ENCODE measurements around the gene BRCA2.
"Not testable (repeated sequence)": the region's sequence is repeated elsewhere in the genome, so short reads cannot be mapped to it uniquely, and the experiment has no call there.

Gene BRCA2

DNA sequence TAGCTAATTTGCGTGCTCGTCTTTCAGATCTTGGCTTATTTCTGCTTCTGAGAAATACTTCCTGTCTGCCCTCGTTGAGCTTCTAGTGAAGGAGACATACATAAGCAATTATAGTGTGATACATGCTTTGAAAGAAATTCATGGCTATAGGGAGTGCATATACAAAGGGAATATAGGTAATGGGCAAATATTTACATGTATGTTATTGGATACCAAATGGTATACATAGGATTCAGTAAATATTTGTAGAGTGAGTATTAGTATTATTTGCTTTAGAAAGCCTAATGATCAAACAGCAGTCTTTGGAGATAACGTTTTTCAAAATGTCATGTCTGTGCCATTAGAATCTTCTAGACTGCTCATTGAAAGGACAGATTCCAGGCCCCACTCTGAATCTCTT is 5.2 kb downstream of the BRCA2 start:
- Mint-ChIP-seq H3K4me1 (peaks cover 3% of the 10 kb centered on the region), H3K36me3 (peaks cover 5% of the 10 kb centered on the region), H3K27me3 (no peaks in the 10 kb centered on the region), H3K27ac (no peak overlapping the region), H3K9me3 (no peaks in the 10 kb centered on the region), H3K4me3 (no peak overlapping the region)
- ATAC-seq (ENCODE audit: low read depth), result no peak
- DNase-seq (ENCODE audit: low spot score in 2 of 2), result no peak

DNA sequence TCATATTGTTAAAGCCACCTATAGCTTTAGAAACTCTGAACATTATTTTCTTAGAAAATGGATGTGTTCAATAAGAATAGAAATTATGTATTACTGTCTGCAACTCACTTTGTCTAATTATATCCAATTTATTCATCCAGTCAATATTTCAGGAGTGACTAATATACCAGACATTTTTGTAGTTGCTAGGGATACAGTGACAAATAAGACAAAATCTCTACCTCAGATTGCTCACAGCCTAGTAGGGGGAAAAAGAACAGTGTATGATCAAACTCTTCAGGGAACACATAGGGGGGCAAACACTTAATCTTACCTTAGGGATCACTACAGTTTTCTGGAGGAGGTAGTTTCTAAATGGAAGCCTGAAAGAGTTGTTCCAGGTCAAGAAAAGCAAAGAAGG is 8.6 kb downstream of the BRCA2 start:
- Mint-ChIP-seq H3K4me1 (no peaks in the 10 kb centered on the region), H3K9me3 (no peaks in the 10 kb centered on the region), H3K27ac (no peak overlapping the region), H3K4me3 (no peak overlapping the region), H3K27me3 (no peaks in the 10 kb centered on the region), H3K36me3 (peaks cover 5% of the 10 kb centered on the region)
- DNase-seq (ENCODE audit: low spot score in 2 of 2) (no peak), ATAC-seq (ENCODE audit: low read depth) (no peak)

DNA sequence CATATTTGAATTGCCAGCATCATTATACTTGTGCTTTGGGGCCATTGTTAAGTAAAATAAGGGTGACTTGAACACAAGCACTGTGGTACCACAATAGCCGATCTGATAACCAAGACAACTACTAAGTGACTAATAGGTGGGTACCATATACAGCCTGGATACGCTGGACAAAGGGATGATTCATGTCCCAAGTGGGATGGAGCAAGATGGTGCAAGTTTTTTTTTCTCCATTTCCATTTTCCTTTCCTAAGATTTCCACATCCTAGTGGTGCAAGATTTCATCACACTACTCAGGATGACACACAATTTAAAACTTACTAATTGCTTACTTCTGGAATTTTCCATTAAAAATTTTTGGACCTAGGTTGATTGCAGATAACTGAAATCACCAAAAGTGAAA is 15.1 kb downstream of the BRCA2 start:
- Mint-ChIP-seq H3K4me3 (no peak overlapping the region), H3K27ac (no peak overlapping the region), H3K4me1 (no peaks in the 10 kb centered on the region), H3K27me3 (no peaks in the 10 kb centered on the region), H3K9me3 (peaks cover 2% of the 10 kb centered on the region), H3K36me3 (peaks cover 19% of the 10 kb centered on the region)
- DNase-seq (ENCODE audit: low spot score in 2 of 2) (no peak), ATAC-seq (ENCODE audit: low read depth) (no peak)

DNA sequence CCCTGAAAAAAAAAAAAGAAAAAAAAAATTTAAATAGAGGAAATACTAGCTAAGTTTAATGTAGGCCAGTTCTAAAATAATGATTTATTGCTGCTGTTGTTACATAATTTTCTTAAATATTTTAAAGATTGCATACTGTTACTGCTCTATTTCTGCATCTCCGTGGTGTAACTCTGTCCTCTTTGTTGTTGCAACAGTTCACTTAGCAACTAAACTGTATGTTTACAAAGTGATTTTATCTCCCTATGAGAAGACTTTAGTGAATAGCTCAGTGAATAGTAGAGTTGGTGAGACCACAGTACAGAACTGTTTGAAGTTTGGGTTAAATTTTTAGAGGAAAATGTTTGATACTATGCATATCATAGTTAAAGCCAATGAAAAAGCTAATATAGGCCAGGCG is 19.4 kb downstream of the BRCA2 start:
- H3K36me3 Mint-ChIP-seq, result peaks cover 30% of the 10 kb centered on the region
- no peaks in the 10 kb centered on the region for H3K27me3 Mint-ChIP-seq
- peaks cover 2% of the 10 kb centered on the region for H3K9me3 Mint-ChIP-seq
- H3K27ac Mint-ChIP-seq, result no peak overlapping the region
- no peak for ATAC-seq (ENCODE audit: low read depth)
- no peaks in the 10 kb centered on the region for H3K4me1 Mint-ChIP-seq
- no peak for DNase-seq (ENCODE audit: low spot score in 2 of 2)
- H3K4me3 Mint-ChIP-seq, result no peak overlapping the region

GRCh38 chr13:32340914-32341313 is 25.6 kb downstream of the BRCA2 start:
- Mint-ChIP-seq H3K4me1 (no peaks in the 10 kb centered on the region), H3K36me3 (peaks cover 10% of the 10 kb centered on the region), H3K4me3 (no peak overlapping the region), H3K27me3 (no peaks in the 10 kb centered on the region), H3K27ac (no peak overlapping the region), H3K9me3 (no peaks in the 10 kb centered on the region)
- ATAC-seq (ENCODE audit: low read depth), result no peak
- DNase-seq (ENCODE audit: low spot score in 2 of 2), result no peak

DNA sequence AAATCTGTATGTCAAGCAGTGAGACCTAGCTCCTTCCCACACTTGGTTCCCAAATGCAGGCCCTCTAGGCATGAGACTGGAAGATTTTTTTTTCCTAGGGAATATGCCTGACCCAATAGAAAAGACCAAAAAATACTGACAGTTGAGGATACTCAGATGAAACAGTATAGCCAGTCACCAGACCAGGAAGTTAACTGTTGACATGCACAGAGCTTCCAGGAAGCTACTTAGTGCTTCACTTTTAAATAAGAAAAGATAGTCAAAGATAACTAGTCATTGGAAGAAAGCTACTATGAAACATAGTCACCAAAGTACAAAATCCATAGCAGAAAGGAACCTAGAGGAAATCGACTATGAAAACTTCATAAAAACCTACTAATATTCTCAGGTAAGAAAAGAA is 32.3 kb downstream of the BRCA2 start:
- Mint-ChIP-seq H3K4me1 (no peaks in the 10 kb centered on the region), H3K27me3 (no peaks in the 10 kb centered on the region), H3K4me3 (no peak overlapping the region), H3K9me3 (no peaks in the 10 kb centered on the region), H3K27ac (no peak overlapping the region), H3K36me3 (peaks cover 10% of the 10 kb centered on the region)
- no peak for ATAC-seq (ENCODE audit: low read depth)
- no peak for DNase-seq (ENCODE audit: low spot score in 2 of 2)

DNA sequence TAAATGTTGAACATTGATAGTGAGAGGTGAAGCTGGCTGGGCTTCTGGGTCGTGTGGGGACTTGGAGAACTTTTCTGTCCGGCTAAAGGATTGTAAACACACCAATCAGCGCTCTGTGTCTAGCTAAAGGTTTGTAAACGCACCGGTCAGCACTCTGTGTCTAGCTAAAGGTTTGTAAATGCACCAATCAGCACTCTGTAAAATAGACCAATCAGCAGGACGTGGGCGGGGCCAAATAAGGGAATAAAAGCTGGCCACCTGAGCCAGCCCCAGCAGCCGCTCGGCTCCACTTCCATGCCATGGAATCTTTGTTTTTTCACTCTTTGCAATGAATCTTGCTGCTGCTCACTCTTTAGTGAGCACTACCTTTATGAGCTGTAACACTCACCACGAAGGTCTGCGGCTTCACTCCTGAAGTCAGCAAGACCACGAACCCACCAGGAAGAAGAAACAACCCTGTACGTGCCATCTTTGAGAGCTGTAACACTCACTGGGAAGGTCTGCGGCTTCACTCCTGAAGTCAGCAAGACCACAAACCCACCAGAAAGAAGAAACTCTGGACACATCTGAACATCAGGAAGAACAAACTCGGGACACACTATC is 35.6 kb downstream of the BRCA2 start:
- not testable (repeated sequence) for H3K27ac Mint-ChIP-seq; ATAC-seq (ENCODE audit: low read depth)

GRCh38 chr13:32354040-32354439 is 38.7 kb downstream of the BRCA2 start:
- Mint-ChIP-seq H3K4me1 (no peaks in the 10 kb centered on the region), H3K27ac (no peak overlapping the region), H3K9me3 (no peaks in the 10 kb centered on the region), H3K4me3 (no peak overlapping the region), H3K36me3 (peaks cover 4% of the 10 kb centered on the region), H3K27me3 (no peaks in the 10 kb centered on the region)
- ATAC-seq (ENCODE audit: low read depth) (peak; percentile 80), DNase-seq (ENCODE audit: low spot score in 2 of 2) (no peak)

More for the DNA sequence above, 35.6 kb downstream of the BRCA2 start:
- H3K27me3 Mint-ChIP-seq; H3K4me3 Mint-ChIP-seq; H3K4me1 Mint-ChIP-seq; H3K9me3 Mint-ChIP-seq; DNase-seq (ENCODE audit: low spot score in 2 of 2): not testable (repeated sequence)
- peaks cover 10% of the 10 kb centered on the region for H3K36me3 Mint-ChIP-seq

GRCh38 chr13:32355935-32356334 is 40.6 kb downstream of the BRCA2 start:
- not testable (repeated sequence) for ATAC-seq (ENCODE audit: low read depth); H3K4me1 Mint-ChIP-seq; H3K27me3 Mint-ChIP-seq; H3K27ac Mint-ChIP-seq; H3K9me3 Mint-ChIP-seq; H3K36me3 Mint-ChIP-seq; H3K4me3 Mint-ChIP-seq; DNase-seq (ENCODE audit: low spot score in 2 of 2)

DNA sequence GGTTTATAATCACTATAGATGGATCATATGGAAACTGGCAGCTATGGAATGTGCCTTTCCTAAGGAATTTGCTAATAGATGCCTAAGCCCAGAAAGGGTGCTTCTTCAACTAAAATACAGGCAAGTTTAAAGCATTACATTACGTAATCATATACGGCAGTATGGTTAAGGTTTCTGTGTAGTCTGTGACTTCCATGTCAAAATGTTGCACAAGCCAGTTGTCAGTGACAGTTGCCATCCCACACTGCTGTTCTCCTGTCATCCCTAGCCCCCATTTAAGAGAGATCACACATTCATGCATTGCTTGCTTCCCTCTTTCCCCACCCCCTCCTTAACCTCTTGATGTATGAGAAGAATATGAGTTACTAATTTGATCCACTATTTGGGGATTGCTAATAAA is 47.3 kb downstream of the BRCA2 start:
- DNase-seq (ENCODE audit: low spot score in 2 of 2) (no peak), ATAC-seq (ENCODE audit: low read depth) (no peak)
- Mint-ChIP-seq H3K27ac (peak overlapping the region; percentile 7), H3K4me1 (no peaks in the 10 kb centered on the region), H3K36me3 (peaks cover 9% of the 10 kb centered on the region), H3K4me3 (no peak overlapping the region), H3K27me3 (no peaks in the 10 kb centered on the region), H3K9me3 (no peaks in the 10 kb centered on the region)

DNA sequence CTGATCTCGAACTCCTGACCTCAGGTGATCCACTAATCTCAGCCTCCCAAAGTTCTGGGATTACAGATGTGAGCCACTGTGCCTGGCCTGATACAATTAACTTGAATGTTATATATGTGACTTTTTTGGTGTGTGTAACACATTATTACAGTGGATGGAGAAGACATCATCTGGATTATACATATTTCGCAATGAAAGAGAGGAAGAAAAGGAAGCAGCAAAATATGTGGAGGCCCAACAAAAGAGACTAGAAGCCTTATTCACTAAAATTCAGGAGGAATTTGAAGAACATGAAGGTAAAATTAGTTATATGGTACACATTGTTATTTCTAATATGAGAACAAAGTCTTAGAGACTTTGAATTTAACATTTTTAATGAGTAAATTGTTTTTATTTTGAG is 55.5 kb downstream of the BRCA2 start:
- Mint-ChIP-seq H3K36me3 (peaks cover 26% of the 10 kb centered on the region), H3K4me3 (no peak overlapping the region), H3K27me3 (no peaks in the 10 kb centered on the region), H3K9me3 (peaks cover 1% of the 10 kb centered on the region), H3K4me1 (no peaks in the 10 kb centered on the region), H3K27ac (no peak overlapping the region)
- DNase-seq (ENCODE audit: low spot score in 2 of 2) (no peak), ATAC-seq (ENCODE audit: low read depth) (no peak)

DNA sequence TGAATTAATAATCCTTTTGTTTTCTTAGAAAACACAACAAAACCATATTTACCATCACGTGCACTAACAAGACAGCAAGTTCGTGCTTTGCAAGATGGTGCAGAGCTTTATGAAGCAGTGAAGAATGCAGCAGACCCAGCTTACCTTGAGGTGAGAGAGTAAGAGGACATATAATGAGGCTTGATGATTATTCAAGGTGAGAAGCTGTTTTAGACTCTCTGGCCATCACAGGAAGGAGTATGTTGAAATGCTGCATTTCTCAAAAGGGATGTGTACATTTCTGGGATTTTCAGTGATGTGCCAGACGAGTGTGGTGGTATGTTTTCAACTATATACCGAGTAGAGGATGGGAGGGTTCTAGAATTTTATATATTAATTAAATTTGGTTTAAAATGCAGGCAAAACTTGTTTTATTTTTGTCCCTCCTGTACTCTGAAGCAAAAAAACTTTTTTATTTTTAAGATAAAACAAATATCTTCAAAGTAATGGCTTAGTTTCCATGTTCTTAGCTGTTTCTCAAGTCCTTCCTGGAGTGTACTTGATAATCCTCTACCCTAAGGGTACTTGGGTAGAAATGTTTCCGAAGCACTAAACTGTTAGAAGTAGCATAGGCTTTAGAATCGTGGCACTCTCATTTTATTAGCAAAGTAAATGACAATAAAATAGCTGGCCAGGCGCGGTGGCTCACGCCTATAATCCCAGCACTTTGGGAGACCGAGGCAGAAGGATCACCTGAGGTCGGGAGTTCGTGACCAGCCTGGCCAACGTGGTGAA is 61.5 kb downstream of the BRCA2 start:
- Mint-ChIP-seq H3K36me3 (peaks cover 28% of the 10 kb centered on the region), H3K9me3 (no peaks in the 10 kb centered on the region), H3K27me3 (no peaks in the 10 kb centered on the region), H3K27ac (no peak overlapping the region), H3K4me3 (no peak overlapping the region), H3K4me1 (no peaks in the 10 kb centered on the region)
- no peak for ATAC-seq (ENCODE audit: low read depth)
- no peak for DNase-seq (ENCODE audit: low spot score in 2 of 2)

- Mint-ChIP-seq H3K27ac (no peak overlapping the region), H3K9me3 (no peaks in the 10 kb centered on the region), H3K4me1 (no peaks in the 10 kb centered on the region), H3K27me3 (no peaks in the 10 kb centered on the region), H3K4me3 (no peak overlapping the region), H3K36me3 (peaks cover 21% of the 10 kb centered on the region)
- DNase-seq (ENCODE audit: low spot score in 2 of 2), result no peak
- no peak for ATAC-seq (ENCODE audit: low read depth)
Observed at GRCh38 chr13:32378012-32378411, 62.7 kb downstream of the BRCA2 start.

GRCh38 chr13:32381539-32381938 is 66.2 kb downstream of the BRCA2 start:
- H3K36me3 Mint-ChIP-seq, result peaks cover 4% of the 10 kb centered on the region
- DNase-seq (ENCODE audit: low spot score in 2 of 2), result no peak
- H3K4me1 Mint-ChIP-seq, result no peaks in the 10 kb centered on the region
- H3K27me3 Mint-ChIP-seq, result no peaks in the 10 kb centered on the region
- no peak overlapping the region for H3K4me3 Mint-ChIP-seq
- no peak overlapping the region for H3K27ac Mint-ChIP-seq
- H3K9me3 Mint-ChIP-seq, result no peaks in the 10 kb centered on the region
- no peak for ATAC-seq (ENCODE audit: low read depth)

All from memory B cell (primary cell).